HG03342 (cell line): ENCODE measurements around the gene GYPE.
"Not testable (repeated sequence)": the region's sequence is repeated elsewhere in the genome, so short reads cannot be mapped to it uniquely, and the experiment has no call there.

Source experiments
- ATAC-seq: cut with Tn5 transposase; IDR thresholded peaks from one replicate; pipeline ENCODE4 v1.9.1; 2021; ENCODE audit warnings: mild to moderate bottlenecking, moderate library complexity; ENCODE audit not compliant: unreplicated experiment

Gene GYPE

DNA sequence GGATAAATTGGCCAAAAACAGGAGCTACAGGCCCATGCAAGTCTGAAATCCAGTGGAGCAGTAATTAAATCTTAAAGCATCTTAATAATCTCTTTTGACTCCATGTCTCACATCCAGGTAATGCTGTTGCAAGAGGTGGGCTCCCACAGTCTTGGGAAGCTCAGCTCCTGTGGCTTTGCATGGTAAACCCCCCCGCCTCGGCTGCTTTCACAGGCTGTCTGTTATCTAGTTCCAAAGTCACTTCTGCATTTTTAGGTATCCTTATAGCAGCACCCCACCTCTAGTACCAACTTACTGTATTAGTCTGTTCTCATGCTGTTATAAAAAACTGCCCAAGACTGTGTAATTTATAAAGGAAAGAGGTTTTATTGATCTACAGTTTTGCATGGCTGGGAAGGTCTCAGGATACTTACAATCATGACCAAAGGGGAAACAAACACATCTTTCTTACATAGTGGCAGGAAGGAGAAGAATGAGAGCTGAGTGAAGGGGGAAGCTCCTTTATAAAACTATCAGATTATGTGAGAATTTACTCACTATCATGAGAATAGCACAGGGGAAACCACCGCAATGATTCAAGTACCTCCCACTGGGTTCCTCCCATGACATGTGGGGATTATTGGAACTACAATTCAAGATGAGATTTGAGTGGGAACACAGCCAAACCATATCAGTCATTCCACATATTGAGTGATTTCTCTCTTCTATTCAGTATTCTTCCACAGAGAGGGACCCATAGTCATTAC, 34.7 kb downstream of the GYPE start:
- ATAC-seq: not testable (repeated sequence)

DNA sequence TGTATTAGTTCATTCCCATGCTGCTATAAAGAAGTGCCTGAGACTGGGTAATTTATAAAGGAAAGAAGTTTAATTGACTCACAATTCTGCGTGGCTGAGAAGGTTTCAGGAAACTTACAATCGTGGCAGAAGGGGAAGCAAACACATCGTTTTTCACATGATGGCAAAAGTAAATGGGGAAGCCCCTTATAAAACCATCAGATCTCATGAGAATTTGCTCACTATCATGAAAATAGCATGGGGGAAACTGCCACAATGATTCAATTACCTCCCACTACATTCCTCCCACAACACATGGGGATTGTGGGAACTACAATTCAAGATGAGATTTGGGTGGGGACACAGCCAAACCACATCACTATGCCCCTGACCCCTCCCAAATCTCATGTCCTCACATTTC, 35.4 kb downstream of the GYPE start:
- ATAC-seq: not testable (repeated sequence)

DNA sequence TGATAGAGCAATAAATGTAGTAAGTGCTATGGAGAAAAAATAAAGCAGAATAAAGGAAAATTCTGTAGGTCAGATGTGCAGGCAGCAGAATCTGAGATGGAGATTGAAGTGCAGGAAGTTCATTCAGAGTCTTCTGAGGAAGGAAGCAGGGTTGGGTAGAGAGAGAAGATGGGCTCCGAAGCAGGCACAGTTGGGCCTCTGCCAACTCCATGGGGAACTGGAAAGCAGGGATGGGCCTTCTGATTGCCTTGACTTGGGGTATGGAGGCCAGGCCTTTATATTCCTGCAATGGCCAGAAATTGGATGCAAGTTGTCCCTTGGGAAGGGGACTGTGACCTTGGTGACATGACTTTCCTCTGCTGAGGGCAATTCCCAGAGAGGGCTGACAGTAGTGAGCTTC, 42.6 kb downstream of the GYPE start:
- not testable (repeated sequence) for ATAC-seq

- no peak for ATAC-seq
Measured at GRCh38 chr4:143858456-143858855, 46.9 kb downstream of the GYPE start.

DNA sequence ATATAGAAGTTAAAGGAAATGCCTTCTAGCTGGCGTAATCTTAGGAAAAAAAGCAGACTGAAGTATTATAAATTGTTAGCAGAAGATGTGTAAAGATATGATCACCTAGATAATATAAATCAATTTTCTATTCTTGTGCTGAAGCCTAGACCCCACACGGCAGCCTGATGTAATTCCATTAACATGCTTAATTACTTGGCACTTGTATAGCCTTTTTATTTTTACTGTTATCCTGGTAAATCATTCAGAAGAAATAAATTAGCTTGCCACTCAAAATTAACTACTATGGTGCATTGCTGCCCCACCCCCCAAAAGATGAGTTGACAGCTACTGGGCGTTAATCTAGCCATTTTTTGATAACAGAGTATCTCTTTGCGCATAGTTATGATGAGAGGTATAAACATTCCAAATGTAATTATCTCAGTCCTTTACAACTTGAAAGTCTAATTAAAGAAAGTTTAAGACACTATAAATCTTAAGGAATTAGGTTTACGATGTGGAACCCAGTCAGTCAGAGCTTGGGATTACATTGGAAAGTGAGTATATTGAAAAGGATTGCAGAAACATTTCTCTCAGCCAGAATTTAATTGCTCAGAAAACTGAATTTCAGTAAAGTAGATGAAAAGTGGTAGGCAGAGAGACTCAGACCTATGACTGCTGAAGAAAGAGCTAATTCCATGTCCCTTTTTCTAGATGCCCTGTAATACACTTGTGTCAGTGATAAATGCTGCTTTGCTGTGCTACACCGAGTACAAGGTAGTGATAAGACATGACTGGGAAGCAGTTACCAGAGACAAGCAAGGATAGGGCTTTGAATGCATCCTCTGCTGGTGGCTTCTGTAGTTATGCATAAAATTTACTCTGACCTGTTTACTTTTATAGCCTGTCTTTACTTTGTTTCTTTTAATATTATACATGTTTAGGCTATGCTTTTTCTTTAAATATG, 47.7 kb downstream of the GYPE start:
- ATAC-seq: not testable (repeated sequence)

GRCh38 chr4:143856017-143856557, 49.3 kb downstream of the GYPE start:
- not testable (repeated sequence) for ATAC-seq

GRCh38 chr4:143854645-143855044, 50.7 kb downstream of the GYPE start:
- ATAC-seq: not testable (repeated sequence)

GRCh38 chr4:143849296-143849695, 56.1 kb downstream of the GYPE start:
- ATAC-seq: not testable (repeated sequence)

DNA sequence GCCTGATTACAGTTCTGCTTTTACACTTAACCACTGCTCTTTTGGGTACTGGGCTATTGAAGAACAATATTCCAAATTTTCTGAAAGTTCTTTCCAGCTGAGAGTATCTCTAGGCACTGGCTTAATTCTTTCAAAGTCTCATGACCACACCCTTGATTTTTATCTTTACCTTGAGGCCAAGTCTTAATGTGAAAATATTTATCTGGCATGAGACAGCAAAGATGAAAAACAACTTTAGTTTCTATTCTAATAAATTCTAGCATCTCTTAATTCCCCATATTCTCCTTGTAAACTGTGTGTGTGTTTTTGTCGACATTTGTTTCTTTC, 61.9 kb downstream of the GYPE start:
- ATAC-seq: not testable (repeated sequence)

DNA sequence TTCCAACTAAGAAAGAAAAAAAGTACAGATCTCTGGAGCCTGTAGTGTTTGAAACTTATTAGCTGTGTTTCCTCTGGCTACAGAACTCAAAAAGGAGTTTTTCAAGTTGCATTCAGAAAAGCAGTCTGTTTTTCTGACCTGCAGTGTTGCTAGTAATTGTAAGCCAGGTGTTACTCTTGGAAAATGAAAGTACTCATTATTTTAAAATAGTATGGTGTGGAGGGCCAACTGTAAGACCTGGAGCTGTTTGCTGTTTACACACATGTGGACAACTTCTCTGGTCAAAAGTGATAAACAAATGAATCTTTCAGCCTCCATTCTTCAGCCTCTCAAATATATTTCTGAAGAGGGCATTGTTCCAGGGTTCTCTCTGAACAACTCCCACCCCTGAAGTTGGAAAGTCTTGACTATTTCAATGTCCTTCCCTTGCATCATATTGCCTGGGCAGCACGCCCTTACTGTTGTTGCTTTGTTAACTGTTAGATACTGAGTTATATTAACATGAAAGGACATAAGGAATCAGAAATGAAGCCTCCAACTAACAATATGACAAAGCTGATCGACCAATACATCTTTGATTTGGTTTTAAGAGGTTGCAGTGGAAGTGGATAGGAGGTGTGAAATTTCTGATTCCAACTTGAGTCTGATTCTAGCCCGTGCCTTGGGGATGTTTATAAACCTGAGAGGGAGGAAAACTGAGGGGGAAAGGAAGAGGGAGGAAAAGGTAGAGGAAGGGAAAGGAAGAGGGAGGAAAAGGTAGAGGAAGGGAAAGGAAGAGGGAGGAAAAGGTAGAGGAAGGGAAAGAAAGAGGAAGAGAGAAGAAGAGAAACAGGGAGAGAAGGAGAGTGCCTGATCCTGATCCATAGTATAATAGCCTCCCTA, 62.5 kb downstream of the GYPE start:
- ATAC-seq: not testable (repeated sequence)

GRCh38 chr4:143839413-143839812, 65.9 kb downstream of the GYPE start:
- not testable (repeated sequence) for ATAC-seq

- not testable (repeated sequence) for ATAC-seq
Measured at GRCh38 chr4:143834196-143834595, 71.2 kb downstream of the GYPE start.

GRCh38 chr4:143833676-143834075, 71.7 kb downstream of the GYPE start:
- ATAC-seq: not testable (repeated sequence)

DNA sequence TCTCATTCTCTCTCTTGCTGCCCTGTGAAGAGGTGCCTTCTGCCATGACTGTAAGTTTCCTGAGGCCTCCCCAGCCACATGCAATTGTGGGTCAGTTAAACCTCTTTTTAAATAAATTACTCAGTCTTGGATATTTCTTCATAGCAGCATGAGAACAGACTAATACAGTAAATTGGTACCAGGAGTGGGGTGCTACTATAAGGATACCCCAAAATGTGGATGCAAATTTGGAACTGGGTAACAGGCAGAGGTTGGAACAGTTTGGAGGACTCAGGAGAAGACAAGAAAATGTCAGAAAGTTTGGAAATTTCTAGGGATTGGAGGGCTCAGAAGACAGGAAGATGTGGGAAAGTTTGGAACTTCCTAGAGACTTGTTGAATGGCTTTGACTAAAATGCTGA, 74.8 kb downstream of the GYPE start:
- ATAC-seq: not testable (repeated sequence)

- ATAC-seq: not testable (repeated sequence)
Measured at GRCh38 chr4:143829239-143829620, 76.1 kb downstream of the GYPE start.
